HEK293 (cell line): Measurements from ENCODE around the gene F10.

ENCODE experiments used
- CTCF ChIA-PET: fragments of 350-600 bp; formaldehyde crosslinking; extraction: SDS; loops from one replicate; lab custom pipeline; 2021; ENCODE audit warnings: antibody characterized with exemption; lab: Yijun Ruan, JAX
- POLR2A ChIA-PET: fragments of 300-600 bp; formaldehyde crosslinking; extraction: SDS; loops from one replicate; lab custom pipeline; 2020; ENCODE audit warnings: antibody characterized with exemption, inconsistent platforms; lab: Yijun Ruan, JAX
- H3K27ac ChIP-seq: fragments of 200-500 bp; sonication (Bioruptor generic); 2 replicates; pipeline ENCODE4 v1.5.1; 2014; ENCODE audit warnings: low read depth, low read length, control low read depth, inconsistent platforms; ENCODE audit errors: extremely low read depth
- H3K36me3 ChIP-seq, 2 experiments: fragments of 200-500 bp in 1 of 2; sonication (Bioruptor generic) in 1 of 2; 1 replicate in 1 of 2; 2 replicates in 1 of 2; pipeline ENCODE4 v1.5.1; 2014 to 2017; ENCODE audit warnings: inconsistent platforms in 2 of 2, low read length in 2 of 2; ENCODE audit not compliant: control insufficient read depth in 2 of 2, insufficient read depth in 1 of 2
- H3K4me1 ChIP-seq: fragments of 200-500 bp; sonication (Bioruptor generic); 2 replicates; pipeline ENCODE4 v1.5.1; 2014; ENCODE audit warnings: mild to moderate bottlenecking, low read length, inconsistent platforms; ENCODE audit not compliant: control insufficient read depth, insufficient read depth
- H3K4me3 ChIP-seq: 2 replicates; pipeline ENCODE4 v1.5.1; 2011; ENCODE audit warnings: low read depth, mild to moderate bottlenecking, control low read depth, low read length, moderate library complexity
- H3K9me3 ChIP-seq: fragments of 200-500 bp; sonication (Bioruptor generic); 2 replicates; pipeline ENCODE4 v1.5.1; 2014; ENCODE audit warnings: low read depth, low read length, inconsistent platforms; ENCODE audit not compliant: control insufficient read depth, insufficient read depth
- HOXD13 ChIP-seq: sonication (generic); formaldehyde crosslinking; IDR thresholded peaks from 2 replicates; pipeline ENCODE4 v1.8.0; 2022; ENCODE audit warnings: missing genetic modification reagents, borderline replicate concordance
- KLF10 ChIP-seq: fragments of 450-650 bp; IDR thresholded peaks from 2 replicates; pipeline ENCODE4 v1.5.1; 2018; ENCODE audit warnings: missing biosample characterization, mild to moderate bottlenecking, missing genetic modification characterization
- WT1 ChIP-seq: fragments of 450-650 bp; formaldehyde crosslinking; IDR thresholded peaks from 2 replicates; pipeline ENCODE4 v1.5.1; 2016; ENCODE audit warnings: missing biosample characterization, missing genetic modification characterization
- ZBTB1 ChIP-seq: fragments of 450-650 bp; formaldehyde crosslinking; IDR thresholded peaks from 2 replicates; pipeline ENCODE4 v1.5.1; 2016; ENCODE audit warnings: missing biosample characterization, missing genetic modification characterization
- ZBTB17 ChIP-seq: fragments of 450-650 bp; formaldehyde crosslinking; IDR thresholded peaks from 2 replicates; pipeline ENCODE4 v1.5.1; 2016; ENCODE audit warnings: missing biosample characterization, missing genetic modification characterization
- ZFP69B ChIP-seq: fragments of 450-650 bp; formaldehyde crosslinking; IDR thresholded peaks from 2 replicates; pipeline ENCODE4 v1.5.1; 2016; ENCODE audit warnings: missing biosample characterization, missing genetic modification characterization
- ZNF10 ChIP-seq: fragments of 450-650 bp; formaldehyde crosslinking; IDR thresholded peaks from 2 replicates; pipeline ENCODE4 v1.5.1; 2017; ENCODE audit warnings: missing biosample characterization, missing genetic modification characterization
- ZNF140 ChIP-seq: fragments of 450-650 bp; formaldehyde crosslinking; IDR thresholded peaks from 2 replicates; pipeline ENCODE4 v1.5.1; 2016; ENCODE audit warnings: missing biosample characterization, missing genetic modification characterization
- ZNF169 ChIP-seq: fragments of 450-650 bp; formaldehyde crosslinking; IDR thresholded peaks from 2 replicates; pipeline ENCODE4 v1.5.1; 2016; ENCODE audit warnings: missing biosample characterization, missing genetic modification characterization
- ZNF19 ChIP-seq: fragments of 450-650 bp; formaldehyde crosslinking; IDR thresholded peaks from 2 replicates; pipeline ENCODE4; 2016; ENCODE audit warnings: missing biosample characterization, missing genetic modification characterization, low read depth
- ZNF202 ChIP-seq: fragments of 450-650 bp; formaldehyde crosslinking; IDR thresholded peaks from 2 replicates; pipeline ENCODE4 v1.5.1; 2016; ENCODE audit warnings: missing biosample characterization, missing genetic modification characterization, borderline replicate concordance
- ZNF214 ChIP-seq: fragments of 450-650 bp; formaldehyde crosslinking; IDR thresholded peaks from 2 replicates; pipeline ENCODE4 v1.5.1; 2017; ENCODE audit warnings: missing biosample characterization, mild to moderate bottlenecking, missing genetic modification characterization, borderline replicate concordance
- ZNF341 ChIP-seq: fragments of 450-650 bp; formaldehyde crosslinking; IDR thresholded peaks from 2 replicates; pipeline ENCODE4; 2016; ENCODE audit warnings: low read depth, missing biosample characterization, missing genetic modification characterization
- ZNF548 ChIP-seq: fragments of 450-650 bp; formaldehyde crosslinking; IDR thresholded peaks from 2 replicates; pipeline ENCODE4 v1.5.1; 2016; ENCODE audit warnings: missing biosample characterization, missing genetic modification characterization
- ZSCAN16 ChIP-seq: fragments of 450-650 bp; formaldehyde crosslinking; IDR thresholded peaks from 2 replicates; pipeline ENCODE4 v1.5.1; 2016; ENCODE audit warnings: missing biosample characterization, missing genetic modification characterization
- ZSCAN30 ChIP-seq: fragments of 450-650 bp; IDR thresholded peaks from 2 replicates; pipeline ENCODE4 v1.5.1; 2018; ENCODE audit warnings: missing biosample characterization, mild to moderate bottlenecking, missing genetic modification characterization, moderate library complexity
- TF ChIP-seq, protein P1 (sequence below): fragments of 450-650 bp; formaldehyde crosslinking; IDR thresholded peaks from 2 replicates; pipeline ENCODE4 v1.5.1; 2016; ENCODE audit warnings: missing biosample characterization, missing genetic modification characterization
- TF ChIP-seq, protein P2 (sequence below): fragments of 450-650 bp; formaldehyde crosslinking; IDR thresholded peaks from 2 replicates; pipeline ENCODE4 v1.5.1; 2016; ENCODE audit warnings: missing biosample characterization, missing genetic modification characterization
- TF ChIP-seq, protein P3 (sequence below): fragments of 450-650 bp; formaldehyde crosslinking; IDR thresholded peaks from 2 replicates; pipeline ENCODE4 v1.5.1; 2016; ENCODE audit warnings: missing biosample characterization, missing genetic modification characterization
- TF ChIP-seq, protein P4 (sequence below): fragments of 450-650 bp; formaldehyde crosslinking; IDR thresholded peaks from 2 replicates; pipeline ENCODE4 v1.5.1; 2016; ENCODE audit warnings: missing biosample characterization, missing genetic modification characterization
- TF ChIP-seq, protein P5 (sequence below): fragments of 450-650 bp; formaldehyde crosslinking; IDR thresholded peaks from 2 replicates; pipeline ENCODE4; 2016; ENCODE audit warnings: missing biosample characterization, missing genetic modification characterization

F10 gene

DNA sequence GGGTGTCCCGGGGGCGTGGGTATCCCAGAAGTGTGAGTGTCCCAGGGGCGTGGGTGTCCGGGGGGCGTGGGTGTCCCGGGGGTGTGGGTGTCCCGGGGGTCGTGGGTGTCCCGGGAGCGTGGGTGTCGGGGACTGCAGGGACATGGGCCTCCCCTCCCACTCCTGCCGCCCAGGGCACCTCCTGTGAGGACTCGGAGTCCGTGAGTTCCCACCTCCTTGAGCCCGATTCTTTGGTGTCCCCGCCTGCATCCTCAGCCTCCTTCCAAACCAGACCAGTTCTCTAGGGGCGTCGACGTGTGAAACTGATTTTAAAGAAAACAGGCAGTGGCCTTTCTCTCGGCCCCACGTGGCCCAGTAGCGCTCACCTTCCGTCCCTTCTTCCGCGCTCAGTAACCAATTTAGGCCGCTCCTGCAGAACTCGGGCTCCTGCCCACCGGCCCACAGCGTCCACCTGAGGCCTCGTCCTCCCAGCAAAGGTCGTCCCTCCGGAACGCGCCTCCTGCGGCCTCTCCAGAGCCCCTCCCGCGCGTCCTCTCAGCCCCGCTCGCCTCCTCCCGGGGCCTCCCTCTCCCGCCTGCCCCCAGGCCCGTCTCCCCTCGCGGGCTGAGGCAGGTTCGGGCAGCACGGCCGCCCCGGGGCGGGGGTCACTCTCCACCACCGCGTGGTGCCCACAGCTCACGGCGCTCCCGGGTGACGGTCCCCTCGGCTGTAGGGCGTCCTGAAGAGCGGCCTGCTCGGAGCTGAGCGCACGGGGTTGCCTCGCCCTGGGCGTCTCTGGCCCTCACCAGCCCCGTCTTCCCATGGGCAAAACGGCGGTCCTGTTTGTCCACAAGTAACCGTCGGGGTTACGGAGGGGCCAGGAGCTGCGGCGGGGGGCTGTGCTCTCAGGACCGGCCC is 13.2 kb upstream of the F10 start (continued):
- TF ChIP-seq, protein P1, sequence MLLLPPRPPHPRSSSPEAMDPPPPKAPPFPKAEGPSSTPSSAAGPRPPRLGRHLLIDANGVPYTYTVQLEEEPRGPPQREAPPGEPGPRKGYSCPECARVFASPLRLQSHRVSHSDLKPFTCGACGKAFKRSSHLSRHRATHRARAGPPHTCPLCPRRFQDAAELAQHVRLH (tag by site-specific recombination), result no peak
- TF ChIP-seq, protein P2, sequence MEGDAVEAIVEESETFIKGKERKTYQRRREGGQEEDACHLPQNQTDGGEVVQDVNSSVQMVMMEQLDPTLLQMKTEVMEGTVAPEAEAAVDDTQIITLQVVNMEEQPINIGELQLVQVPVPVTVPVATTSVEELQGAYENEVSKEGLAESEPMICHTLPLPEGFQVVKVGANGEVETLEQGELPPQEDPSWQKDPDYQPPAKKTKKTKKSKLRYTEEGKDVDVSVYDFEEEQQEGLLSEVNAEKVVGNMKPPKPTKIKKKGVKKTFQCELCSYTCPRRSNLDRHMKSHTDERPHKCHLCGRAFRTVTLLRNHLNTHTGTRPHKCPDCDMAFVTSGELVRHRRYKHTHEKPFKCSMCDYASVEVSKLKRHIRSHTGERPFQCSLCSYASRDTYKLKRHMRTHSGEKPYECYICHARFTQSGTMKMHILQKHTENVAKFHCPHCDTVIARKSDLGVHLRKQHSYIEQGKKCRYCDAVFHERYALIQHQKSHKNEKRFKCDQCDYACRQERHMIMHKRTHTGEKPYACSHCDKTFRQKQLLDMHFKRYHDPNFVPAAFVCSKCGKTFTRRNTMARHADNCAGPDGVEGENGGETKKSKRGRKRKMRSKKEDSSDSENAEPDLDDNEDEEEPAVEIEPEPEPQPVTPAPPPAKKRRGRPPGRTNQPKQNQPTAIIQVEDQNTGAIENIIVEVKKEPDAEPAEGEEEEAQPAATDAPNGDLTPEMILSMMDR (tag by site-specific recombination), result no peak
- TF ChIP-seq ZFP69B (tag by site-specific recombination) (no peak), ZBTB1 (tag by site-specific recombination) (no peak), ZNF548 (tag by site-specific recombination) (no peak), ZNF19 (tag by site-specific recombination) (no peak), ZBTB17 (tag by site-specific recombination) (no peak), HOXD13 (CRISPR knock-in tag) (no peak)

DNA sequence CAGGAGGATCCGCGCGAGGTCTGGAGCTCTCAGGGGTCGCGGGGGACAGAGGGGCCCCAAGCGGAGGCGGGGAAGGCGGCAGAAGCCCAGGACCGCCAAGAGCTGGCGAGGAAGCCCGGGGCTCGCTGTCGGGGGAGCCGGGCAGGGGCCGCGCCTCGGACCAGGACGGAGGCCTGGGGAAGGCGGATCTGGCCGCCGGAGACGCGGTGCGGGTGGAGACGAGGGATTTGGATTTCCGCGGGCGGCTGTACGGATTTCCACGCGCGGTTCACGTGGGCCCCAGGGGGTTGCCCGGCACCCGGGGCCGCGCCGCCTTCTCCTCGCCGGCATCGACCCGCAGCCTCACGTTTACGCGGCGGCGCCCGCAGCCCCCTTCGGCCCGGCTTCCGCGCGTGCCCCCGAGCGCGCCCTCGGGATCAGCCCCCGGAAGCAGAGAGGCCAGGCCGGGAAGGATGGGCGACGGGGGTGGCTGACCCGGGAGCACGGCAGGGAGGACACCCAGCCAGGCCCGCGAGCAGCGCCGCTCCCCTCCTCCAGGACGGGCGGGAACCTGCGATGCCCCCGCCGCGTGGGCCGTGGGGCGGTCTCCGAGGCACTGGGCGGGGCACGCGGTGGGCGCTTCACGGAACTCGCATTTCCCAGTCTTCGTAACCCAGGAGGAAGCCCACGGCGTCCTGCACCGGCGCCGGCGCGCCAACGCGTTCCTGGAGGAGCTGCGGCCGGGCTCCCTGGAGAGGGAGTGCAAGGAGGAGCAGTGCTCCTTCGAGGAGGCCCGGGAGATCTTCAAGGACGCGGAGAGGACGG is 12.3 kb upstream of the F10 start:
- no peaks in the 10 kb centered on the region for H3K9me3 ChIP-seq
- no peaks in the 10 kb centered on the region for H3K4me1 ChIP-seq
- TF ChIP-seq, protein P3, sequence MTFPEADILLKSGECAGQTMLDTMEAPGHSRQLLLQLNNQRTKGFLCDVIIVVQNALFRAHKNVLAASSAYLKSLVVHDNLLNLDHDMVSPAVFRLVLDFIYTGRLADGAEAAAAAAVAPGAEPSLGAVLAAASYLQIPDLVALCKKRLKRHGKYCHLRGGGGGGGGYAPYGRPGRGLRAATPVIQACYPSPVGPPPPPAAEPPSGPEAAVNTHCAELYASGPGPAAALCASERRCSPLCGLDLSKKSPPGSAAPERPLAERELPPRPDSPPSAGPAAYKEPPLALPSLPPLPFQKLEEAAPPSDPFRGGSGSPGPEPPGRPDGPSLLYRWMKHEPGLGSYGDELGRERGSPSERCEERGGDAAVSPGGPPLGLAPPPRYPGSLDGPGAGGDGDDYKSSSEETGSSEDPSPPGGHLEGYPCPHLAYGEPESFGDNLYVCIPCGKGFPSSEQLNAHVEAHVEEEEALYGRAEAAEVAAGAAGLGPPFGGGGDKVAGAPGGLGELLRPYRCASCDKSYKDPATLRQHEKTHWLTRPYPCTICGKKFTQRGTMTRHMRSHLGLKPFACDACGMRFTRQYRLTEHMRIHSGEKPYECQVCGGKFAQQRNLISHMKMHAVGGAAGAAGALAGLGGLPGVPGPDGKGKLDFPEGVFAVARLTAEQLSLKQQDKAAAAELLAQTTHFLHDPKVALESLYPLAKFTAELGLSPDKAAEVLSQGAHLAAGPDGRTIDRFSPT (tag by site-specific recombination), result no peak
- TF ChIP-seq ZSCAN30 (no peak), ZNF202 (tag by site-specific recombination) (no peak)
- TF ChIP-seq, protein P4, sequence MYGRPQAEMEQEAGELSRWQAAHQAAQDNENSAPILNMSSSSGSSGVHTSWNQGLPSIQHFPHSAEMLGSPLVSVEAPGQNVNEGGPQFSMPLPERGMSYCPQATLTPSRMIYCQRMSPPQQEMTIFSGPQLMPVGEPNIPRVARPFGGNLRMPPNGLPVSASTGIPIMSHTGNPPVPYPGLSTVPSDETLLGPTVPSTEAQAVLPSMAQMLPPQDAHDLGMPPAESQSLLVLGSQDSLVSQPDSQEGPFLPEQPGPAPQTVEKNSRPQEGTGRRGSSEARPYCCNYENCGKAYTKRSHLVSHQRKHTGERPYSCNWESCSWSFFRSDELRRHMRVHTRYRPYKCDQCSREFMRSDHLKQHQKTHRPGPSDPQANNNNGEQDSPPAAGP, result no peak
- H3K27ac ChIP-seq, result no peak overlapping the region
- ChIA-PET POLR2A (no interaction called here), CTCF (no interaction called here)
- H3K4me3 ChIP-seq, result peak overlapping the region; percentile 2; the same call in 1 of the 2 replicates
- H3K36me3 ChIP-seq, result no peaks in the 10 kb centered on the region

DNA sequence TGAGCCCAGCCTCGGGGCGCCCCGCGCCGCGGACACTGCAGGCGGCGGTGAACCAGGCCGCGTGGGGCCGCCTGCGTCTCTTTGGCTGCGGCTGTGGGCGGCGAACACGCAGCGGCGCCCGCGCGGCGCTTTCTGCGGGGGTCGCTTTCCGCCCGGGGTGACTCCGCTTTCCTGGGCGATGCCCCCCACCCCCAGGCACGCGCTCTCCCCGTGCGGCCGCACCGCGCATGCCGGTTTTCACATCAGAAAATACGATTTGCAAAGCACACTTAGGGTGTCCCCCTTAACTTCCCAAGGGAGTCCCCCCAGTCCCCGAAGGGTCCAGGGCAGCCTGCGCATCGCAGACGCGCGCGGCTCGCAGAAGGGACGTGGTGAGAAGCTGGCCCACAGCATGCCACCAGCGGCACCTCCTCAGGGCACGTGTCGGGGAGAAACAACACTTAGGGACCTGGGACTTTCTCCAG is 11.7 kb upstream of the F10 start:
- Histone ChIP-seq H3K27ac (no peak overlapping the region), H3K36me3 (no peaks in the 10 kb centered on the region), H3K9me3 (no peaks in the 10 kb centered on the region), H3K4me3 (no peak overlapping the region), H3K4me1 (no peaks in the 10 kb centered on the region)
- POLR2A ChIA-PET, result no interaction called here
- CTCF ChIA-PET, result no interaction called here
- TF ChIP-seq ZNF169, result no peak
- no peak for TF ChIP-seq ZNF341
- no peak for TF ChIP-seq ZNF214 (tag by site-specific recombination)
- TF ChIP-seq WT1 (tag by site-specific recombination), result no peak
- no peak for TF ChIP-seq KLF10 (tag by site-specific recombination)
- no peak for TF ChIP-seq ZNF10 (tag by site-specific recombination)
- TF ChIP-seq, protein P5, sequence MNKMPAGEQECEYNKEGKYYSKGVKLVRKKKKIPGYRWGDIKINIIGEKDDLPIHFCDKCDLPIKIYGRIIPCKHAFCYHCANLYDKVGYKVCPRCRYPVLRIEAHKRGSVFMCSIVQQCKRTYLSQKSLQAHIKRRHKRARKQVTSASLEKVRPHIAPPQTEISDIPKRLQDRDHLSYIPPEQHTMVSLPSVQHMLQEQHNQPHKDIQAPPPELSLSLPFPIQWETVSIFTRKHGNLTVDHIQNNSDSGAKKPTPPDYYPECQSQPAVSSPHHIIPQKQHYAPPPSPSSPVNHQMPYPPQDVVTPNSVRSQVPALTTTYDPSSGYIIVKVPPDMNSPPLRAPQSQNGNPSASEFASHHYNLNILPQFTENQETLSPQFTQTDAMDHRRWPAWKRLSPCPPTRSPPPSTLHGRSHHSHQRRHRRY (tag by site-specific recombination), result no peak
- TF ChIP-seq ZNF140 (tag by site-specific recombination), result no peak
- no peak for TF ChIP-seq ZSCAN16 (tag by site-specific recombination)
